ENCODE measurements around the gene ANKRD44.

GRCh38 chr2:197191177-197191939, 119.2 kb downstream of the ANKRD44 start:
- TF ChIP-seq CTCF (IDR thresholded peaks at IDR 0.05 in 4 of 5, conservative IDR thresholded peaks at IDR 0.05 in 1 of 5) (peak; percentile 61 to 82 (median 65)), POLR2A (IDR thresholded peaks at IDR 0.05) (no peak)

All from gastrocnemius medialis (tissue), 4 donors.